ENCODE data around the gene PCNT.

DNA sequence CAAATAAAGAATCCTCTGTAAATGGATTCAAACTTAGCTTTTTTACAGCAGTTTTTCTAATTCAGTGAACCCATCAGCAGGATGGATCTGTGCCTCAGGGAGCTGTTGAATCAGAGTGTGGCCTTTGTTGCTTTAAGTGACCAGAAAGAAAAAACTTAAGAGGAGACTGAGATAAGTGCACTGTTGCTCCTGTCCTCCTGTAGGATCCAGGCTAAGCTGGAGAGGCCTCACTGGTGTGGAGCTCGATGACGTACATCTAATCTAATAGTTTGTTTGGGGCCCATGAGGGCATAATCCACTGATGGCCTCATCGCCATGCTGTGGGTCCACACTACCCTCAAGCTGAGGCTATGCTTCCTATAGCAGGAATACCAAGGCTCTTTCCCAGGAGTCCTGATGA is 145.3 kb downstream of the PCNT start:
- TF ChIP-seq, protein P1, sequence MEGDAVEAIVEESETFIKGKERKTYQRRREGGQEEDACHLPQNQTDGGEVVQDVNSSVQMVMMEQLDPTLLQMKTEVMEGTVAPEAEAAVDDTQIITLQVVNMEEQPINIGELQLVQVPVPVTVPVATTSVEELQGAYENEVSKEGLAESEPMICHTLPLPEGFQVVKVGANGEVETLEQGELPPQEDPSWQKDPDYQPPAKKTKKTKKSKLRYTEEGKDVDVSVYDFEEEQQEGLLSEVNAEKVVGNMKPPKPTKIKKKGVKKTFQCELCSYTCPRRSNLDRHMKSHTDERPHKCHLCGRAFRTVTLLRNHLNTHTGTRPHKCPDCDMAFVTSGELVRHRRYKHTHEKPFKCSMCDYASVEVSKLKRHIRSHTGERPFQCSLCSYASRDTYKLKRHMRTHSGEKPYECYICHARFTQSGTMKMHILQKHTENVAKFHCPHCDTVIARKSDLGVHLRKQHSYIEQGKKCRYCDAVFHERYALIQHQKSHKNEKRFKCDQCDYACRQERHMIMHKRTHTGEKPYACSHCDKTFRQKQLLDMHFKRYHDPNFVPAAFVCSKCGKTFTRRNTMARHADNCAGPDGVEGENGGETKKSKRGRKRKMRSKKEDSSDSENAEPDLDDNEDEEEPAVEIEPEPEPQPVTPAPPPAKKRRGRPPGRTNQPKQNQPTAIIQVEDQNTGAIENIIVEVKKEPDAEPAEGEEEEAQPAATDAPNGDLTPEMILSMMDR (conservative IDR thresholded peaks at IDR 0.05 in 1 of 2, IDR thresholded peaks at IDR 0.05 in 1 of 2; ENCODE audit: extremely low read depth in 1 of 2, insufficient read depth in 1 of 2, low read depth in 1 of 2, low read length in 2 of 2): no peak
- no peak for TF ChIP-seq EZH2 (IDR thresholded peaks at IDR 0.05; ENCODE audit: borderline replicate concordance, low read length)

All from mammary epithelial cell (primary cell).